Measurements from ENCODE around the gene CHST12.

The CHST12 gene

DNA sequence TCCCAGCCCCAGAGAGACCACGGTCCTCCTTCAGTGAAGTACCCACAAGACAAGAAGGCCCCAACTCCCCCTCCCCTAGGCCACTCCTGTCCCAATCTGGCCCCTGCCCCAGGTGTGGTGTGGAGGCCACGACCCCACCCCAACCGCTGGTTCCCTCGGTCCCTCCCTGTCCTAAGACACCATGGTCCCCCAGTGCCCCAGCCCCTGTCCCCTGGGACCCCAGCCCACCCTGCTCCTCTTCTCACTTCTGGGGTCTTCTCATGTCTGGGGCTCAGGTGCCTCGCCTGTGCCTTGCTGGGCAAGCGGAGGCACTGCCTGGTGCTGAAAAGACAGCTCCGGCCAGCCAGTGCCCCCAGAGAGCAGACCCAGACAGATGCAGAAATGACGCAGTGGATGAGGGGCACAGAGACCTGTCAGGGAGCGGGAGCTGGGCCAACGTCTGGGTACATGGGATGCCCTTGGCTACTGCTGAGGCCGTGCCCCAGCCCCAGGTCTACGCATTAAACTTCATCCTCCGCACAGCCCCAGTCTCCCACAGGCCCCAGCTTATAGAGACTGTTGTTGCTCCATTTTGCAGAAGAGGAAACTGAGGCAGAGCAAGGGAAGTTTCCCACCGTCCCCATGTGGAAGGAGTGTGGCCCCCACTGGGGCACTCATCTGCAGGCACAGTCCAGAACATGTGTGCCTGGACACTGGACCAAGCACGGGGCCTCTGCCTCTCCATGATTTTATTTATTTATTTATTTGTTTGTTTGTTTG, 58.0 kb downstream of the CHST12 start:
- TF ChIP-seq, protein P1, sequence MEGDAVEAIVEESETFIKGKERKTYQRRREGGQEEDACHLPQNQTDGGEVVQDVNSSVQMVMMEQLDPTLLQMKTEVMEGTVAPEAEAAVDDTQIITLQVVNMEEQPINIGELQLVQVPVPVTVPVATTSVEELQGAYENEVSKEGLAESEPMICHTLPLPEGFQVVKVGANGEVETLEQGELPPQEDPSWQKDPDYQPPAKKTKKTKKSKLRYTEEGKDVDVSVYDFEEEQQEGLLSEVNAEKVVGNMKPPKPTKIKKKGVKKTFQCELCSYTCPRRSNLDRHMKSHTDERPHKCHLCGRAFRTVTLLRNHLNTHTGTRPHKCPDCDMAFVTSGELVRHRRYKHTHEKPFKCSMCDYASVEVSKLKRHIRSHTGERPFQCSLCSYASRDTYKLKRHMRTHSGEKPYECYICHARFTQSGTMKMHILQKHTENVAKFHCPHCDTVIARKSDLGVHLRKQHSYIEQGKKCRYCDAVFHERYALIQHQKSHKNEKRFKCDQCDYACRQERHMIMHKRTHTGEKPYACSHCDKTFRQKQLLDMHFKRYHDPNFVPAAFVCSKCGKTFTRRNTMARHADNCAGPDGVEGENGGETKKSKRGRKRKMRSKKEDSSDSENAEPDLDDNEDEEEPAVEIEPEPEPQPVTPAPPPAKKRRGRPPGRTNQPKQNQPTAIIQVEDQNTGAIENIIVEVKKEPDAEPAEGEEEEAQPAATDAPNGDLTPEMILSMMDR (IDR thresholded peaks at IDR 0.05; ENCODE audit: insufficient read depth, low read length): no peak
- TF ChIP-seq POLR2AphosphoS5 (IDR thresholded peaks at IDR 0.05; ENCODE audit: low read depth): no peak
- TF ChIP-seq GABPA (IDR thresholded peaks at IDR 0.05; ENCODE audit: low read depth): no peak
- TF ChIP-seq REST (IDR thresholded peaks at IDR 0.05; ENCODE audit: insufficient replicate concordance, low read depth): peak; percentile 81
- TF ChIP-seq SPI1 (IDR thresholded peaks at IDR 0.05; ENCODE audit: borderline replicate concordance, low read depth): no peak
- Histone ChIP-seq H3K27ac (replicated peaks) (no peak overlapping the region), H3K4me3 (replicated peaks; ENCODE audit: insufficient read depth, low read length) (no peak overlapping the region), H3K27me3 (ENCODE audit: insufficient read depth, poor library complexity, severe bottlenecking) (no peaks in the 10 kb centered on the region)
- no peak for DNase-seq (ENCODE audit: low read depth in 1 of 2, low spot score in 1 of 2)

DNA sequence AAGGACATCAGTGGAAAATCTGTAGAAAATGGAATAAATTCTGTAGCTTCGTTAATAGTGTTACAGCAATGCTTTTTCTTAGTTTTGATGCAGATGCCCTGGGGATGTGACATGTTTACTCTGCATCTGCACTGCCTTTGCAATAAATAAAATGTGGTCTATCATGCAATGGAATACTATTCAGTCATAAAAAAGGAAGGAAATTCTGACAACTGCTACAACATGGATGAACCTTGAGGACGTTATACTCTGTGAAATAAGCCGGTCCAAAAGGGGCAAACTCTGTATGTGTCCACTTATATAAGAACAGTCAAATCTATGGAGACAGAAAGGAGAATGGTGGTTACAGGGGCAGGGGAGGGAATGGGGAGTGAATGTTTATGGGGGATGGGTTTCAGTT, 59.3 kb downstream of the CHST12 start:
- no peak for TF ChIP-seq SPI1 (IDR thresholded peaks at IDR 0.05; ENCODE audit: borderline replicate concordance, low read depth)
- TF ChIP-seq REST (IDR thresholded peaks at IDR 0.05; ENCODE audit: insufficient replicate concordance, low read depth): no peak
- no peak for TF ChIP-seq POLR2AphosphoS5 (IDR thresholded peaks at IDR 0.05; ENCODE audit: low read depth)
- no peak for DNase-seq (ENCODE audit: low read depth in 1 of 2, low spot score in 1 of 2)
- Histone ChIP-seq H3K4me3 (replicated peaks; ENCODE audit: insufficient read depth, low read length) (no peak overlapping the region), H3K27me3 (ENCODE audit: insufficient read depth, poor library complexity, severe bottlenecking) (no peaks in the 10 kb centered on the region), H3K27ac (replicated peaks) (no peak overlapping the region)

DNA sequence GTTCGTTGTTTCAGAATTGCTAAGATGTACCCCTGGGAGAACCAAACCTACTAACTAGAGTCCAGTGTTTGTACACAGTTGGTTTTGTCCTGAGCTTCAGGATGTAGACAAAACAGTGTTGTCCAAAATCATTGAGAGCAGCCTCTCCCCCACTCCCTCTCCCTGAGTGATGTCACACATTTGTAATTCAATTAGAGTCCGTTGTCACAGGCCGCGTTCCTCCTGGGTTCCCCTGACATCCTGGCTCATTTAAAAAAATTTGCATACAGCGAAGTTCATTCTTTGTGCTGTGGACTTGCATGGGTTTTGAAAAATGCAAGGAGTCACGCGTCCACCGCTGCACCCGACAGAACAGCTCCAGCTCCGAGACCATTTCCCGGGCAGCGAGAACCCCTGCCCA, 62.5 kb downstream of the CHST12 start:
- no peak overlapping the region for H3K4me3 ChIP-seq (replicated peaks; ENCODE audit: insufficient read depth, low read length)
- H3K27ac ChIP-seq (replicated peaks): no peak overlapping the region
- no peaks in the 10 kb centered on the region for H3K27me3 ChIP-seq (ENCODE audit: insufficient read depth, poor library complexity, severe bottlenecking)
- DNase-seq (ENCODE audit: low read depth in 1 of 2, low spot score in 1 of 2): no peak
- TF ChIP-seq POLR2AphosphoS5 (IDR thresholded peaks at IDR 0.05; ENCODE audit: low read depth) (no peak), REST (IDR thresholded peaks at IDR 0.05; ENCODE audit: insufficient replicate concordance, low read depth) (no peak), GABPA (IDR thresholded peaks at IDR 0.05; ENCODE audit: low read depth) (no peak), SPI1 (IDR thresholded peaks at IDR 0.05; ENCODE audit: borderline replicate concordance, low read depth) (no peak)
- TF ChIP-seq, protein P1 (IDR thresholded peaks at IDR 0.05; ENCODE audit: insufficient read depth, low read length): no peak
